Ovary (tissue), 3 donors: ENCODE results near the gene DUSP2.

Experiments used
- EP300 ChIP-seq: sonication (generic); formaldehyde crosslinking; IDR thresholded peaks from one replicate; pipeline ENCODE4 v1.6.1; 2017; ENCODE audit warnings: antibody characterized with exemption
- POLR2A ChIP-seq: fragments of 450-650 bp; IDR thresholded peaks from one replicate; pipeline ENCODE4 v1.6.1; 2017; ENCODE audit warnings: antibody characterized with exemption, mild to moderate bottlenecking, moderate library complexity
- TF ChIP-seq, protein P1 (sequence below), 3 donors: fragments of 450-650 bp in 2 of 3; fragments of 200-600 bp in 1 of 3; IDR thresholded peaks; one replicate each; pipeline versions ENCODE4 v1.5.1 to v1.8.0; 2016 to 2022; ENCODE audit warnings: antibody characterized with exemption in 3 of 3, mild to moderate bottlenecking in 1 of 3
- donor health status: DM: no; HTN: no; CAD: no.

DNA sequence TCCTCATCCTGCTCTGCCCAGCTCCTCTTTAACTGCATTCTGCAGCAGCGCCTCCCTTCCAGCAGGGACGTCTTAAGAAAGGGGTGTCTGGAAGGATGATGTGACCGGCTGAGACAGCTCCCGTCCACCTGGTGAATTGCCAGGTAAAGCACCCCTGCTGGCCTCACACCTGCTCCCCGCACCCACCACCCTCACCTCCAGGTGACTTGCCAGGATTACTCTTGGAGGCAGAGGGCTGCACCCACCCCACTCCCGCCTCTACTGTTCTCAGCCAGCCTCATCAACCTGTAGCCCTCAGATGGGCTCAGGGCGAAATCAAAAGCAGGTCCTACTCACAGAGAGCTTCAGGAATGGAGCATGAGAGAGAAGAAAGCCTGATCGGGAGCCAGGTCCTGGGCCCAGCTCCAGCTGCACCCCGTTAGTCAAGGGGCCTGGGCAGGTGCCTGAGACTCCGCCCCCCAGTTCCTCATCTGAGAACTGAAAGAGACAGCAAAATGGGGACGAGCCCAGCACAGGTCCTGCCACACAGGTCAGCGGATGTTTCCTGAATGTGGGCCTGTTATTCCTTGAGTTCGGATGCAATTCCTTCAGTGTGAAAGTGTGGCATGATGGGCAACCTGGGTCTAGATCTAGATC, 34.5 kb downstream of the DUSP2 start:
- TF ChIP-seq, protein P1, sequence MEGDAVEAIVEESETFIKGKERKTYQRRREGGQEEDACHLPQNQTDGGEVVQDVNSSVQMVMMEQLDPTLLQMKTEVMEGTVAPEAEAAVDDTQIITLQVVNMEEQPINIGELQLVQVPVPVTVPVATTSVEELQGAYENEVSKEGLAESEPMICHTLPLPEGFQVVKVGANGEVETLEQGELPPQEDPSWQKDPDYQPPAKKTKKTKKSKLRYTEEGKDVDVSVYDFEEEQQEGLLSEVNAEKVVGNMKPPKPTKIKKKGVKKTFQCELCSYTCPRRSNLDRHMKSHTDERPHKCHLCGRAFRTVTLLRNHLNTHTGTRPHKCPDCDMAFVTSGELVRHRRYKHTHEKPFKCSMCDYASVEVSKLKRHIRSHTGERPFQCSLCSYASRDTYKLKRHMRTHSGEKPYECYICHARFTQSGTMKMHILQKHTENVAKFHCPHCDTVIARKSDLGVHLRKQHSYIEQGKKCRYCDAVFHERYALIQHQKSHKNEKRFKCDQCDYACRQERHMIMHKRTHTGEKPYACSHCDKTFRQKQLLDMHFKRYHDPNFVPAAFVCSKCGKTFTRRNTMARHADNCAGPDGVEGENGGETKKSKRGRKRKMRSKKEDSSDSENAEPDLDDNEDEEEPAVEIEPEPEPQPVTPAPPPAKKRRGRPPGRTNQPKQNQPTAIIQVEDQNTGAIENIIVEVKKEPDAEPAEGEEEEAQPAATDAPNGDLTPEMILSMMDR (IDR thresholded peaks at IDR 0.05), result no peak
- TF ChIP-seq POLR2A (no peak), EP300 (no peak)
